GM12872 (cell line): Measurements from ENCODE around the gene OMA1.

ENCODE experiments used
- TF ChIP-seq, protein P1 (sequence below): IDR thresholded peaks from 3 replicates; pipeline ENCODE4 v1.5.1; 2011; ENCODE audit warnings: low read depth, mild to moderate bottlenecking, low read length, moderate library complexity; ENCODE audit not compliant: insufficient read depth

Gene OMA1

DNA sequence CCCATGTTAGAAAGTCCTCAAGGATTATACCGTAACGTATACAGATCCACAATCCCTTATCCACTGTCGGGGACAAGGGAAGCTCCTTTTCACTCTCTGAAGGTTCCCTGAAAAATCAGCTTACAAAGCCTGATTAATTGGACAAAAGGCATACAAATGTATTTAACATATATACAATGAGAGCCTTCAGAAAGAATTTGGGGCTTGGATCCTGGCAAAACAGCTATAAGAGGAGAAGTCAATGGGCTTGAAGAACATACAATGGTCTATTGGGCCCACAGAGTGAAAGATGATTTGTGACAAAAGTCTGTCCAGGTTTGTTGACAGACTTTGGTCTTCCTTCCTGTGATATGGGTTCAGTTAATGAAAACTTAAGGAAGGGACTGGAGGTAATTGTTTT, 19.8 kb upstream of the OMA1 start:
- TF ChIP-seq, protein P1, sequence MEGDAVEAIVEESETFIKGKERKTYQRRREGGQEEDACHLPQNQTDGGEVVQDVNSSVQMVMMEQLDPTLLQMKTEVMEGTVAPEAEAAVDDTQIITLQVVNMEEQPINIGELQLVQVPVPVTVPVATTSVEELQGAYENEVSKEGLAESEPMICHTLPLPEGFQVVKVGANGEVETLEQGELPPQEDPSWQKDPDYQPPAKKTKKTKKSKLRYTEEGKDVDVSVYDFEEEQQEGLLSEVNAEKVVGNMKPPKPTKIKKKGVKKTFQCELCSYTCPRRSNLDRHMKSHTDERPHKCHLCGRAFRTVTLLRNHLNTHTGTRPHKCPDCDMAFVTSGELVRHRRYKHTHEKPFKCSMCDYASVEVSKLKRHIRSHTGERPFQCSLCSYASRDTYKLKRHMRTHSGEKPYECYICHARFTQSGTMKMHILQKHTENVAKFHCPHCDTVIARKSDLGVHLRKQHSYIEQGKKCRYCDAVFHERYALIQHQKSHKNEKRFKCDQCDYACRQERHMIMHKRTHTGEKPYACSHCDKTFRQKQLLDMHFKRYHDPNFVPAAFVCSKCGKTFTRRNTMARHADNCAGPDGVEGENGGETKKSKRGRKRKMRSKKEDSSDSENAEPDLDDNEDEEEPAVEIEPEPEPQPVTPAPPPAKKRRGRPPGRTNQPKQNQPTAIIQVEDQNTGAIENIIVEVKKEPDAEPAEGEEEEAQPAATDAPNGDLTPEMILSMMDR, result no peak

DNA sequence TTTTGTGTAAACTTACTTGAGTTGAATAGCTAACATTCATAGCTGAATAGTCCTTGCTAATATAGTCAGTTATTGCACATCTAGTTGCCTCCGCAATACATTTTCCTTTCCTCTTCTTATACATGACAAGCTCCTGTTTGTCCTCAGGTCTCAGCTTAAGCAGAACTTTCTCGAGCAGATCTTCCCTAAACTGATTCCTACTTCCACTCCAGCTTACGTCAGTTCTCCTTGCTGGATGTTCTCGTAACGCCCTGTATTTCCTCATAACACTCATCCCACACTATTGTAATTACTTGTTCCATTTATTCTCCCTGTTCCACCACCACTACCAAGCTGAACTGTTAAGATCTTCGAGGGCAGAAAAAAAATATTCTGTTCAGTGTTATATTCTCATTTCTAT, 15.1 kb upstream of the OMA1 start:
- TF ChIP-seq, protein P1, result no peak

DNA sequence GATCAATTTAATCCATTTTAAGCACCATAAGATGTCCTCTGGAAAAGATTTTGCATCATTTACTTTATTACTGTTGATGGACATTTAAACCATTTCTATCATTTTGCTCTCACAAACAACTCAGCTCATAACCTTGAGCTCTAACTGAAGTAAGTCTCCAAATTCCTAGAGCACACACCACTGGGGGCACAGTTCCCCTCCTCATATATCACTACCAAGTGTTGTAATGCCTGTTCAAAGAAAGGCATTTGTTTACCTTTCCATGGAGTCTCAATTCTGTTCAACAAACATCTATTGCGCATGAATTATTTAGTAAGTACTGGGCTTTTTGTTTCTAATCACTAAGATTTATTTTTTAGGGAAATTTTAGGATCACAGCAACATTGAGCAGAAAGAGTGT, 8.9 kb upstream of the OMA1 start:
- TF ChIP-seq, protein P1, result no peak

DNA sequence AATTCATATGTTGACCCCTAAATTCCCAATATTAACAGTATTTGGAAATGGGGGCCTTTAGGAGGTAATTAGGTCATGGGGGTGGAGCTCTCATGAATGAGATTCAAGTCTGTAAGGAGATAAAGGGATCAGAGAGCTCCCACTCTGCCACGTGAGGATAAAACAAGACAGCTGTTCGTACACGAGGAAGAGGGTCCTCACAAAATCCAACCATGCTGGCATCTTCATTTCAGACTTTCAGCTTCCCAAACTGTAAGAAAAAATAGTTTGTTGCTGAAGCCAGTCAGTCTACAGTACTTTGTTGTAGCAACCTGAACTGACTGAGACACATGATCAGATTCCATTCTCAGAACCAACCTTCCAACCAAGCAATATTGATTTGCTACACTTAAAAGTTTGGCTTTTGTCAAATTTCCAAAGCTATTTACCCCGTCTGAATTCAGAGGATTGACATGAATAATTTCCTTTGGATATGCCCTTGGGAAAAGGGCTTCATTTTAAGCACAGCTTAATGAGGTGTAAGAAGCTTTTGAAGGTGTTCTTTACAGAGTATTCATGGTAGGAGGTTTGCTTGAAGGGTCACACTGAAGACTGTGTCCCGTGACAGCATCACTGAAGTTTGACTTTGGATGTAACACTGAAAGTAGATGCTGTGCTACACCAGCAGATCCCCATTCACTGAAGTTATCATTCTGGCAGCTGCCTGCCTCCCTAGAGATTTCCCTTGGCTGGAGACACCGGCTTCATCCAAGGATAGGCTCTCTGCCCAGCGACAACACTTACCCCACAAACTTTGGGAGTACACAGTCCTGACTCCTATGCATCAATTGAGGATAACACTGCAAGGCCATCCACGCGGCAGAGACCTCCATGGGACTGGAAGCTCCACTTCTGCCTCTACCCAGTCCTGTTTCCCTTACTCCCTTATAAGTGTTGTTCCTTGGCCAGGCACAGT, 4.9 kb upstream of the OMA1 start:
- TF ChIP-seq, protein P1, result no peak

DNA sequence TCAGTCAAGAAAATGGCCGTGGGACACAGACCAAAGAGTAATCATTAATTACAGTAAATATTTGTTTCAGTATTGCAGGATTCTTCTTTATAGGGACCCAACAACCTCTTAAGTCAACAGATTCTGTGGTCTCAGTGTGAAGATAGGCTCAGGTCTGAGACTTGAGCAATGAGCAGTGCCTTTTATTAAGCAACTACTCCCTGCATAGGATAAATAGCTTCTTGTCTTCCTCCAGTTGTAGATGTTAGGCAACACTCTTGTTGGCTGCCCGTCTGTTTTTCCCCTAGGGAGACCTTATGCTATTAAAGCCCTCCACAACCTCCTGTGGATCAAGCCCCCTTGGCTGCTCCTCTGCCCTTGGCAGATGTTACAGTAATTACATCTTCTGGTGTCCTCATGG, 1.8 kb upstream of the OMA1 start:
- TF ChIP-seq, protein P1, result no peak

DNA sequence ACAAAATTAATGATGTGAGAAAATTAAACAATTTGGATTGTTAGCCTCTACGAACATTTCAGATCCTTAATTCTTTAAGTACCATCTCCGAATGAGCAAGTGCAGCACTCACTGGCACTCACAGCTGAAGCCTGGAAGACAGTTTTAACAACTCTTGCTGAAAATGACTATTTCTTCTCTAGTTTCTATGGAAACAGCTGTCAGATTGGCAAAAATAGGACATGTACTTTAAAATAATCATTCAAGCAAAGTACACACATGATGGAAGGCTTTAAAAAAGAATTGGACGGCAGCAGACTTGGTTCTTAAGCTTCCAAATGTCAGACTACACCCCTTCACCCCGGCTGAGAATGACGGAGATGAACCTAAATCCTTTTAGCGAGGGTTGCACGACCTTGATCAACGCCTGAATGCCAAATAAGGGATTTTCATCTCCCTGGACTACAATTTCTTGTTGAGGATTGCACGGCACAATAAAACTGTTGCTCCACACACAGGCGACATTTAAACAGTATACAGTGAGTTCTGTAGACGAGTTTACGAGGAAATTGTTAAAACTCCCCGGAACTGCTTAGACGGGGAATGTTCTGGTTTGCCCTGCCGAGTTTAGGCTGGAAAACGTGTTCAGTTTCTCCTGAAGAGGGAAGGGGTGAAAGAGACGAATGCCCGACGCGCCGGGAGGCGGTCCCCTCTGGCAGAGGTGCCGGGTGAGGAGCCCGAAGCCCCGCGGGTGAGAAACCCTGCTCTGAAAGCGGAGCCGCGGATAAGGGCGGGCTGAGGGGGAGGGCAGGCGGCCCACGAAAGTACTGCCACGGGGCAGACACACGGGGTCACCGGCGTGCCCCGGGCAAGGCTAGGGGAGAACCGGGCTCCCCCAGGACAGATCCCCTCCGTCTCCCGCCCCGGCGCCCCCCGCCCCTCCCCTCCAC, 671 bp downstream of the OMA1 start:
- TF ChIP-seq, protein P1, result no peak

DNA sequence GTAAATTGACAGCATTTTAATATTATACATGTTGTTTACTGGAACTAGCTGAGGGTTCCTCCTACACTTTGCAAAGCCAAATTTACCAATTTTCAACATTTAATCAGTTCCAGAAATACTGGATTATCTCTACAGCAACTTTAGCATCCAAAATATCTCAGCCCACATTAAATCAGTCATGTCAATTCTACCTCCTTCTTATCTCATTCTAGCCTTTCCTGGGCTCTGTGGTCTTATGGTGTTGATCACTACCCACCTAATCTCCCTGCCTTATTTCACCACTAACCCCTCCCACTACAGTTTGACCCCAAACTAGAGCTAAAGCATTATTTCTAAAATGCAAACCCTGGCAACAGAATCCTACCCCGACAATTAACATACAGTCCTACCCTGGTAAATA, 3.3 kb downstream of the OMA1 start:
- TF ChIP-seq, protein P1, result no peak
